T-helper 2 cell treated with Interferon-gamma antibody and Interleukin-4, amounts not matched to agents 100 ng/mL and 5 ng/mL, for 36 hours (primary cell): ENCODE data around the gene ZNF511. TPM values are rescaled to one million over a fixed set of nuclear protein-coding genes. Genes with fewer than 3 reads are reported as not detected.

Source experiments
- intact Hi-C: fragments of 100-400 bp; cut with micrococcal nuclease; formaldehyde crosslinking; loops from one replicate; pipeline ENCODE4 v1.15.1; 2023
- total RNA-seq: library from RNA; stranded (reverse); gene quantifications from 2 replicates; pipeline ENCODE4 v1.2.3, GENCODE V29; 2022

Gene ZNF511
- total RNA-seq, 1 donor from 2014 or later = 71.1 TPM

- intact Hi-C loops = loop anchor here (2.0 kb wide), 3 partner anchors 21 to 191 kb away; partner anchors contain the start of genes TUBGCP2 and ZNF511
Observed at GRCh38 chr10:133329491-133330202, 20.9 kb downstream of the ZNF511 start.

- intact Hi-C loops = no loop called here
Observed at GRCh38 chr10:133332936-133333699, 24.4 kb downstream of the ZNF511 start.

GRCh38 chr10:133334503-133335245 lies 26.0 kb downstream of the ZNF511 start:
- intact Hi-C loops = no loop called here

GRCh38 chr10:133335246-133336117 lies 26.8 kb downstream of the ZNF511 start:
- intact Hi-C loops = no loop called here

GRCh38 chr10:133336118-133336576 lies 27.4 kb downstream of the ZNF511 start:
- intact Hi-C loops = no loop called here

GRCh38 chr10:133336577-133337369 lies 28.1 kb downstream of the ZNF511 start, which contains the start of gene CALY:
CALY (minus strand) TSS chr10:133336896; CDS start chr10:133328989, 7,907 bp downstream.
- intact Hi-C loops = no loop called here

- intact Hi-C loops = no loop called here
Observed at GRCh38 chr10:133337370-133337725, 28.6 kb downstream of the ZNF511 start.

- intact Hi-C loops = no loop called here
Observed at GRCh38 chr10:133338080-133339071, 29.7 kb downstream of the ZNF511 start.

- intact Hi-C loops = no loop called here
Observed at GRCh38 chr10:133339708-133340380, 31.1 kb downstream of the ZNF511 start.

GRCh38 chr10:133341983-133342382 lies 33.3 kb downstream of the ZNF511 start:
- intact Hi-C loops = no loop called here

- intact Hi-C loops = no loop called here
Observed at GRCh38 chr10:133342942-133343341, 34.2 kb downstream of the ZNF511 start.

GRCh38 chr10:133343558-133343957 lies 34.8 kb downstream of the ZNF511 start:
- intact Hi-C loops = no loop called here

- intact Hi-C loops = no loop called here
Observed at GRCh38 chr10:133344236-133344635, 35.5 kb downstream of the ZNF511 start.

- intact Hi-C loops = no loop called here
Observed at GRCh38 chr10:133346413-133346812, 37.7 kb downstream of the ZNF511 start.

GRCh38 chr10:133347710-133348517 lies 39.2 kb downstream of the ZNF511 start:
- intact Hi-C loops = no loop called here

GRCh38 chr10:133349160-133349568 lies 40.5 kb downstream of the ZNF511 start:
- intact Hi-C loops = no loop called here

GRCh38 chr10:133349577-133350011 lies 40.9 kb downstream of the ZNF511 start:
- intact Hi-C loops = no loop called here
